GM15510 (cell line): ENCODE results near the gene NELL1.

ENCODE experiments used
- POLR2A ChIP-seq: IDR thresholded peaks from 3 replicates; pipeline ENCODE4 v1.6.1; 2011; ENCODE audit warnings: borderline replicate concordance; ENCODE audit not compliant: insufficient read length; ENCODE audit errors: extremely low read depth

NELL1 gene

DNA sequence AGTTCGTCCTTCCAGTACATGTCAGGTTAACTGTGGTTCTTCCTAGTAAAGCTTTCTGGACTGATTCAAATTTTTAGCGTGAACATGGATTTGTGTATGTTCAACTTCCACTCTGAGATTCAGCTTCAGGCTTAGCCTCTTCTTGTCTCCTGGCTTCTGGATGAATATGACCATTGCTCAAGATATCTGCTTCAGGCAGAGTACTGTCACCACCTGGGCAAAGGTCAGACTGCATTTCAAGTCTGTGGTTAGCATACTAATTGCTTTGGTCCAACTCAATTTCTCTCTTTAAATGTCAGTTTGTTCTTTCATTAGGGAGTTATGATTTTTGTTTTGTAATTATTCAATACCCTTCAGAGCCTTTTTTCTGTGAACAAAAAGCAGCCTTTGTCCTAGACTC is 440.0 kb downstream of the NELL1 start:
- no peak for TF ChIP-seq POLR2A

DNA sequence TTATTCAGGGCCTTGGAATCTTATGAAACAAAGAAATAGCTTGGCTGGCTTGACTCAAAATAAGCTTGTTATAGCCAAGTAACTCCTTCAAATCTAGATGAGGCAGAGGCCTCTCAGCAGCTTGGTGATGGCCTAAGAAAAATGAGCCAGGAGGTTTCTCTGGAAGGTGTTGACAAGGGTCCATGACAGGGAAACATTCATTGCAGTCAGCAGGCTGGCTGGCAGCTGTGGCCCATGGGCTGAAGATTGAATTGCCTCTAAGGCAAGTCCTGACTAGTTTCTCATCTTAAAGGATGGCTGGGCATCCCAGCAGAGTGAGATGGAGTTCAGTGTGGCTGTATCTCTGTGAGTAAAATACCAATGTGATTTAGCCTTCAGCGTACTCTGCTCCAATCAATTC is 441.0 kb downstream of the NELL1 start:
- TF ChIP-seq POLR2A, result no peak

DNA sequence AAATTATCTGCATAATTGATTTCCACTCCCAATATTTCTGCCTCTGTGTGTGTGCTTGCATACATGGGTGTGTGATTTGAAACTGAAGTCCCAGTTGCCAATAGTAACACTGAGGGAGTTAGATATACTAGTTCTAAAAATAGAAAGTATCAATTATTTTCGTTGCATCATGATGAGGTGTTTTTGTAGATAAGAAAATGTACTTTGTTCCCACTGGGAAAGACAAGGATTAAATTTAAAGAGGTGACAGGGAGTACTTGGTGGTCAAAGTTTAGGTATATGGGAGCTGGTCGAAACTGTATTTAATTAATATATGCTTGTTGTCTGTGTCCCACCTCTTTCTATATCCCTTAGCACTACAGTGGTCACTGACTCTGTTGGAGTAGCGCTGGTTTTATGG is 444.5 kb downstream of the NELL1 start:
- no peak for TF ChIP-seq POLR2A

DNA sequence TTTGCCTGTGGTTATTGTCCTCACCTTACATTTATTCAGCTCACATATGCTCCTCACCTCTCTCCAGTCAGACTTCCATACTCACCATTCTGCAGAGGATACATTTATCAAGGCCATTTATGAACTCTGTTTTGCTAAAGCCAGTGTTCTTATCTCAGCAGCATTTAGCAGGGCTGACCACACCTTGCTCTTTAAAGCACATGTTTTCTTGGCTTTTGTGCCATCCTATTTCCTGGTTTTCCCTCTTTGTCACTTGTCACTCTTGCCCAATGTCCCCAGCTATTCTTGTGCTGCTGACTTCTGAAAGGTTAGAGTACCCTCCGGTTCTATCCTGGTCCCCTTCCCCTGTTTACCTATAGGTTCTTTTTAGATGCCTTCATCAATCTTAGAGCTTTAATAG is 446.6 kb downstream of the NELL1 start:
- TF ChIP-seq POLR2A, result no peak

DNA sequence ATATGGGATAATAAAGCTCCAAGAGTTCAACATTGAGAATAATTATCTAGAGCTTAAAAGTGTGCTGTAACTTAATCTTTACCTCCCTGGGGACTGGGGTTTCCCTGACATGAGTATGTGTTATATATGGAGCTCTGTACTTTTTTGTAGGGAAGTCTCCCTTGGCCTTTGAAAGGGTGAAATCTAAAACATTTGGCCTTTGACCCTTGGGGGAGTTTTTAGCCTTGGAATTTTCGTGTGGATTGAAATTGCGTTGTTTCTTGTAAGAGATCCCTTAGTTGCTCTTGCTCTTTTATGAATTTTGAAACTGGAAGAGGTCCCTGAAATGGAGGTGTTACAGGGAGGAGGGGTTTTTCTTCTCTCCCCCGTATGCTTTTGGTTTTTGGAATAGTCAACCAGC is 450.0 kb downstream of the NELL1 start:
- no peak for TF ChIP-seq POLR2A

DNA sequence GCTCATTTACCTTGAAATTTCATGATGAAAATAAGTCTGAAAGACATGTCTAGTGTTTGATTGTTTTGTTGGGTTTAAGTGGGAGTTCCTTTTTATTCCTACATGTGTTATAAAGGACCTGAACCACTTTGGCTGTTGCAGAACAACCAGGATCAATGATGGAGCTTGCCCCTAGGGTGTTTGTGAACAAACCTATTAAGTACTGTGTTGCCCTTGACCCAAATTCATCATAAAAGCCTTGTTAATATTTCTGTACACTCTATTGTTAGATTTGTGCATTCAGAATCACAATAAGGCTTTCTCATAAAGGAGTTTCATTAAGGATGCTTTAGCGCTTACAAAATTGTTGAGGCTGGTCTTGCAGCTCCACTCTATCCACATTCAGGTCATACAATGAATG is 452.6 kb downstream of the NELL1 start:
- TF ChIP-seq POLR2A, result no peak

DNA sequence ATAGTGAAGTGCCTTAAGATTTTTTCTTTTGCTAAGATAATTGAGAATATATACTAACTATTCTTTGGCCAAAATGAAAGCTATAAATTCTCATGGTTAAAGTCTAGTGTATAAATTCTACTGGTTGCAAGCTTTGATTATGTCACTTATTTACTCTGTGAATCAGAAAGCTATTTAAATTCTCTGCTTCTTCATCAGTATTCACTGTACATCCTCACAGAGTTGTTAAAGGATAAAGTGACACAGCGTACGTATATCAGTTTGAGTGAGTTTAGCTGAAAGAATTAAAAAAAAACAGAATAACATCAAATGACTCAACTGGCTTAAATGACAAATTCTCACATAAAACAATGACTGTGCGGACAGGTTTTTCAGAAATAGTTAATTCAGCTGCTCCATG is 453.1 kb downstream of the NELL1 start:
- TF ChIP-seq POLR2A, result no peak

DNA sequence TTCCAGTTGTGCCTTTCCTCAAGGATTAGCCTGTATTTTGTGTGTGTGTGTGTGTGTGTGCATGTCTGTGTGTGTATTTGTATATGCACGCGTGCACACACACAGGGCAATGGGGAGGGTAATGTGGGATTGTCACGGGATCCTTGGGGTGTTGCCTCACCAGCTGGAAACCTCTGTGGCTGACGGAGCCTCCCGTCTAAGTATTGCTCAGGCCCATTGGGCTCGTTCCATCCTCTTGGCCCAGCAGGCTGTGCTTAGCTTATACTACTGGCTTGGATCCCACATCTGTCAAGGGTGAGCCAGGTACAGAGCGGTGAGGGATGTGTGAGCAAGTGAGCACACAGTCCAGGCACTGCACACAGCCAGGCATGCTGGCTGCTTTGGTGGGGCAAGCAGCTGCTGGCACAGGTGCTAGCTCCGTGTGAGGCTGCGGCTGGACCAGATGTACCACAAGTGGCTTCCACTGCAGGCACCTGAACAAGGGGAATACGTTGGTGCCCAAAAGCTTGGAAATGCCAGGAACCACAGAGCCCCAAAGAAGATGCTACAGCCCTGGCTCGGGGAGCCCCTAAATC is 462.8 kb downstream of the NELL1 start:
- no peak for TF ChIP-seq POLR2A

DNA sequence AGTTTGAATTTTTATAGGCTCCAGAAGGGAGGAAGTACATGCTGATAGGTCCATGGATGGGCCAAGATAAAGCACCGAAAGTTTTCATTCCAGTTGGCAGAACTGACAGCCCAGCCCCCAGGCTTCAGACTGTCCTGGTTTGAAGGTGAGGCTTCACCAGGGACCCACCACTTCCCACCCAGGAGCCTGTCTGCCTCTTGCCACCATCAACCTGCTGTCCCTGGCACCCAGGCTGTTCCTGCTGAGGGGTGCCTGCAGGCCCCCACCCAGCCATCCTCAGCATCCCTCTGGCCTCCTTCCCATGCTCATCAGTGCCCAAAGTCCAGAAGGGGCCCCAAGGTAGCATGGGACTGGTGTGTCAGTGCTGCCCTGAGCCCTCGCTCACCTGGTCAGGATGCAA is 463.9 kb downstream of the NELL1 start:
- TF ChIP-seq POLR2A, result no peak

DNA sequence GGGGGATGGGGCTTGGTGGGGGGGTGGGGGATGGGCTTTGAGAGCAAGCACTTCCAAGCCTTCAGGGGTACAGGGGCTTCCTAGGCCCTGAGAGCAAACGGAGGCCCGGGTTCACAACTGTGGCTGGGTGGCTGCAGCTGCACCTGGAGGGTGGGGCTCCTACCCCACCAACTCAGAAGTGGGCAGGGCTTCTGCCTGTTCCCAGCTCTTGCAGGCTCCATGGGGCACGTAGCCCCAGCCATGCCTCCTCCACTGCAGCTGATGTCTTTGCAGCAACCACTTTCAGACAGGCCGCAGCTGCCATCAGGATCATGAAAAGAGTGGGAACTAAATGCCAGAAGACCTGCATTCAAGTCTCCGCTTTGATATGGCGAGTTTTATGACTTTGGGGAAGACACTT is 464.3 kb downstream of the NELL1 start:
- TF ChIP-seq POLR2A, result no peak

DNA sequence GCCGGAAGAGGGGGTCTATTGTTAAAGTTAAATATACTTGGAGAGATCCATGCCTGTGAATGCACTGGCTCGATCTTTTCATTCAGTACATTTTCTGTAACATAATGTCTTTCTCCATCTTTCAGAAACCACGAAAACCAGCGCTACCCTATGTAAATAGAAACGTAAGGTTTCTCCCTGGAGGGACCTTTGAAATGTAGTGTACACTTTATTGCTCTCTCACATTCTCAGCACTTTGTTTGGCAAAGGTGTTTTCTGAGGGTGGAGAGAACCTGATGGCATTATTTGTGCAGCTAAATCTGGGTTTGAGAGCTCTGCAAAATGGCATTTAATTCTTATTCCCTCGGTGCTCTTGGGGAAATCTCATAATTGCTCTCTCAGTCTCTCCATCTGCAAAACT is 468.4 kb downstream of the NELL1 start:
- no peak for TF ChIP-seq POLR2A

DNA sequence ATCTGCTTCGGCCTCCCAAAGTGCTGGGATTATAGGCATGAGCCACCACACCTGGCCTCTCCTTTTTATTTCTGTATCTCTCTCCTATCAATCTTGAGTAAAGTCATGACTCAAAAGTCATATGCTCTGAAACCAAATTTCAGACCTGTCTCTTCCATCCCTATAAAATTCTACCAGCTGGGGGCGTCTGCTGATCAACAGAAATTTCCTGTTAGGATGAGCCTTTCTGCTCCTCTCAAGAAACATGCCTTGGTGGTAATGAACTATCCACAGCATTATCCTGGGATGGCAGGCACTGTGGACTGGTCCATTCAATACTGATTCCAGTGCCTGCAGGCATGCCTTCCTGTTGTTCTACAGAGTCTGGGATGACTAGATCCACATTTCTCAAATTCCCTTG is 472.6 kb downstream of the NELL1 start:
- no peak for TF ChIP-seq POLR2A

DNA sequence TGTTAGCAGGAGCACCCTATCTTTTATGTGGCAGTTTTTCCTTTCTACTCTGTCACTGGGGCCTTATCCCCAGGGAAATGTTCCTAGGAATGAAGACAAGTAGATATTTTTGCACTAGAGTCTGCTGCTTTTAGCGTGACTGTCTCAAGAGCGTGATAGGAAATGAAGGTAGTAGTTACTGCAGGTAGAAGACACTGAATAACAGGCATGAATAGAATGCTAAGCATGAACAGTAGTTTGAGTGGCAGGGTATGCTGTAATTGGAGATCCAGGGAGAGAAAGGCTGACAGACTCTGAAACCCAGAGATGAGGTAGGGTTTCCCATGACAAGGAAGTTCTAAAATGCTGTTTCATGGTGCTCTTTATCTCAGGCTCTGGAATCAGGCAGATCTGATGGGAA is 475.1 kb downstream of the NELL1 start:
- TF ChIP-seq POLR2A, result no peak

DNA sequence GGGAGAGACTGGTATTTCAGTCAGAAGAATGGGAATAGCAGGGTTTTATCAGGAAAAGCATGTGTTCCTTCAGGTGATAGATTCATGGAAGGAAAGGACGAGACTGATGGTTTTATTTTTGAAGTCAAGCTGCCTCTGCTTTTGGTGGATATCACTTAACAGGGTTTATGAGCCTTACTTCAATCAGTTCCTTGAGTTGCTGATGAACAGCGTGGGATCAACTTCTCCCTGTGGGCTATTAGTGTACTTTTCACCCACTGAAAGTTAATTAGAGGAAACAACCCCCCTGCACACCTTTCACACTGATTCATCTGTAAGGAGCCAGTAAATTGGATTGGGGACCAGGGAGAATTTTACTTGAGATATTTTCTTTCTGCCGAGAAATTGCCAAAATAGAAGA is 479.0 kb downstream of the NELL1 start:
- TF ChIP-seq POLR2A, result no peak

DNA sequence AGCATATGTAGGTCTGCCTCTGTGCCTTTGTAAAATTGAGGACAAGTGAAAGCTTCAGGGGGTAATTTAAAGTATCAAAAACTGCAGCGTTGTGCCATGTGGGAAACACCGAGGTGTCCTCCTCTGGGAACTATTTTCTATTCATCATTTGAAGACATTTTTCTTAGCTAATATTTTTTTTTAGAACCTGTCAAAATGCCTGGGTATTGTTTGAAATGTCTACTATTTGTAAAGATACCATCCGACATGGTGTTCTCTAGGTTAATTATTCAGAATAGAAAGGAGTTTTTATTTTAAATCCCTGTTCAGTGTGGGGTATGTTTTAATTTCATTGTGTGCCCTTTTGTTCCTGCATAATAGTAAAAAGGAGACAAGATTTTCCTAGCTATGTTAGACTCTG is 490.8 kb downstream of the NELL1 start:
- TF ChIP-seq POLR2A, result no peak

DNA sequence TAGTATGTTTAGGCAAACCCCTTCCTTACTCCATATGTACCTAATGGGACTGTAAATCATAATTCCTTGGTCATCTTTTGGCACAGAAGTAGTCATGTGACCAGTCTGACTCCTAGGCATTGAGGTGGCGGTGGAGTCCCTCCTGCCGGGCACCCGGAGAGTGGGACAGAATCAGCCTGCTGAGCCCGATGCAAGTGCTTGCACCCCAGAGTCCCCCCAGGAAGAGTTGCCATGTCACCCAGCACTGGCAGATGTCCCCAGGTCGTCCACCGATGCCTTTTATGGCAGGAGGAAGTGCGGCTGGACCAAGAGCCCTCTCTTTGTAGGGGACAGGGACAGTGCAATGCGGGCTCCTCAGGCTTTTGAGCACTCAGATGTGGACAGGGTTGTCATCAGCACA is 500.3 kb downstream of the NELL1 start:
- TF ChIP-seq POLR2A, result no peak

DNA sequence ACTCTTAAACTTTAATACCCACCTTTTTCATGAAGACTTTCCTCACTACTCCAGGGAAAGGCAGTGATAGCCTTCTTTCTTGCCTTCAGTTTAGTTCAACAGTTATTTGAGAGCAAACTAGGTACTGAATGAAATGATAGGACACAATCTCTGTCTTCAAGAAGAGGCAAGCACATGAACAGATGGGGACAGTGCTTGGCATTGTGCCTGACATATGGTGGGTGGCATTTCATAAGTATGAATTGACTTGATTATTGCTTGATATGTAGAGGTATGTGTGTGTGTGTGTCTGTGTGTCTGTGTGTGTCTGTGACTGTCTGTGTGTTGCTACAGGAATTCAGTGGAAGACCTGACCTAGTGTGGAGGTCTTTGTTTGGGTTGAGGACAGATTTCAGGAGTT is 504.1 kb downstream of the NELL1 start:
- TF ChIP-seq POLR2A, result no peak
